Measurements from ENCODE around the gene GSC2.
"Not testable (repeated sequence)": the region's sequence is repeated elsewhere in the genome, so short reads cannot be mapped to it uniquely, and the experiment has no call there.

The GSC2 gene

DNA sequence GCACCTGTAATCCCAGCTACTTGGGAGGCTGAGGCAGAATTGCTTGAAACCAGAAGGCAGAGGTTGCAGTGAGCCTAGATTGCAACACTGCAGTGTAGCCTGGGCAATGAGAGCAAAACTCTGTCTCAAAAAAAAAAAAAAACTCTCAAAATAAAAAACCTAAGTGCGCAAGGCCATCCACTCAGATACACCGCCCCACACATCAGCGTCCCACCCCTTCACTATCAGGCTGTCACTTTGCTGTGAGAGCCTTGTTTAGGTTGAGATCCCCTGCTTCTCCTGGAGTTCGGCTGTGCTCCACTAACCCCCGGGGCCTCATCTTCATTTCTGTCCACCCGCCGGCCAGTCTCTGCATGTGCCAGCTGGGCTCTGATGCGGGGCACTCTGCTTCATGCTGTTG, 16.3 kb upstream of the GSC2 start:
- Histone ChIP-seq H3K4me1 (ENCODE audit: control insufficient read depth, insufficient read depth, low read length) (no peaks in the 10 kb centered on the region), H3K9ac (ENCODE audit: low read depth, low read length) (no peak overlapping the region), H3K27me3 (ENCODE audit: control insufficient read depth, insufficient read depth, low read length) (peaks cover 49% of the 10 kb centered on the region), H3K36me3 (ENCODE audit: control insufficient read depth, insufficient read depth, low read length) (no peaks in the 10 kb centered on the region), H3K4me3 (ENCODE audit: low read depth, low read length) (no peak overlapping the region), H3K9me3 (ENCODE audit: control insufficient read depth, insufficient read depth, low read length) (no peaks in the 10 kb centered on the region)

DNA sequence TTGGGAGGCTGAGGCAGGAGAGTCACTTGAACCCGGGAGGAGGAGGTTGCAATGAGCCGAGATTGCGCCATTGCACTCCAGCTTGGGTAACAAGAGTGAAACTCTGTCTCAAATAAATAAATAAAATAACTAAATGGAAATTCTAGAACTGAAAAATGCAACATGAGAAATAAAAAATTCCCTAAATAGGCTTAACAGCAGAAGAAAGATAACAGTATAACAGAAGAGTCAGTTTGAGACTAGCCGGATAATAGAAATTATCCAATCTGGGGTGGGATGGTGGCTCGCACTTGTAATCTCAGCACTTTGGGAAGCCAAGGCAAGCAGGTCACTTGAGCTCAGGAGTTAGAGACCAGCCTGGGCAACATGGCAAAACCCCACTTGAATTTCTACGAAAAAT, 14.3 kb upstream of the GSC2 start:
- Histone ChIP-seq H3K9ac (ENCODE audit: low read depth, low read length) (no peak overlapping the region), H3K4me1 (ENCODE audit: control insufficient read depth, insufficient read depth, low read length) (no peaks in the 10 kb centered on the region), H3K27me3 (ENCODE audit: control insufficient read depth, insufficient read depth, low read length) (peaks cover 33% of the 10 kb centered on the region), H3K4me3 (ENCODE audit: low read depth, low read length) (no peak overlapping the region), H3K36me3 (ENCODE audit: control insufficient read depth, insufficient read depth, low read length) (no peaks in the 10 kb centered on the region), H3K9me3 (ENCODE audit: control insufficient read depth, insufficient read depth, low read length) (no peaks in the 10 kb centered on the region)

DNA sequence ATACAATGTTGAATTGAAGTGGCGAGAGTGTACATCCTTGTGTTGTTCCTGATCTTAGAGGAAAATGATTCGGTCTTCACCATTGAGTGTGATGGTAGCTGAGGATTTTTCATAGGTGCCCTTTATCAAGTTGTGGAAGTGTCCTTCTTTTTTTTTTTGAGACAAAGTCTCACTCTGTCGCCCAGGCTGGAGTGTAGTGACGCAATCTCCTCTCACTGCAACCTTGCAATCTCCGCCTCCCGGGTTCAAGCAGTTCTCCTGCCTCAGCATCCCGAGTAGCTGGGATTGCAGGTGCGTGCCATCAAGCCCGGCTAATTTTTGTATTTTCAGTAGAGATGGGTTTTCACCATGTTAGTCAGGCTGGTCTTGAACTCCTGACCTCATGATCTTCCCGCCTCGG, 8.6 kb upstream of the GSC2 start:
- H3K9ac ChIP-seq (ENCODE audit: low read depth, low read length); H3K27me3 ChIP-seq (ENCODE audit: control insufficient read depth, insufficient read depth, low read length); H3K9me3 ChIP-seq (ENCODE audit: control insufficient read depth, insufficient read depth, low read length); H3K36me3 ChIP-seq (ENCODE audit: control insufficient read depth, insufficient read depth, low read length); H3K4me1 ChIP-seq (ENCODE audit: control insufficient read depth, insufficient read depth, low read length); H3K4me3 ChIP-seq (ENCODE audit: low read depth, low read length): not testable (repeated sequence)

DNA sequence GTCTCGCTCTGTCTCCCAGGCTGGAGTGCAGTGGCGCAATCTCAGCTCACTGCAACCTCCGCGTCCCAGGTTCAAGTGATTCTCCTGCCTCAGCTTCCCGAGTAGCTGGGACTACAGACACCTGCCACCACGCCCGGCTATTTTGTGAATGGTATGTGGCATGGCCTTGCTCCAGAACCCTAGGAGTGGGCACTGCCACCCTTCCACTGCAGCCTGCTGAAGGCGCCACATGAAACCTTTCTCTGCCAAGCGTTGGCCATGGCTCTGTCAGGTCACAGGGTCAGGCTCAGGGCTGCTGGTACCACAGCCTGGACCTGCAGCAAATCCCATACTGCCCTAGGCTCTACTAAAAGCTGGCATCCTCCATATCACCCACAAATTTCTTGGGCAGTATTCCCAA, 6.0 kb upstream of the GSC2 start:
- not testable (repeated sequence) for H3K36me3 ChIP-seq (ENCODE audit: control insufficient read depth, insufficient read depth, low read length); H3K4me3 ChIP-seq (ENCODE audit: low read depth, low read length); H3K9ac ChIP-seq (ENCODE audit: low read depth, low read length); H3K4me1 ChIP-seq (ENCODE audit: control insufficient read depth, insufficient read depth, low read length); H3K9me3 ChIP-seq (ENCODE audit: control insufficient read depth, insufficient read depth, low read length)
- peaks cover 25% of the 10 kb centered on the region for H3K27me3 ChIP-seq (ENCODE audit: control insufficient read depth, insufficient read depth, low read length)

DNA sequence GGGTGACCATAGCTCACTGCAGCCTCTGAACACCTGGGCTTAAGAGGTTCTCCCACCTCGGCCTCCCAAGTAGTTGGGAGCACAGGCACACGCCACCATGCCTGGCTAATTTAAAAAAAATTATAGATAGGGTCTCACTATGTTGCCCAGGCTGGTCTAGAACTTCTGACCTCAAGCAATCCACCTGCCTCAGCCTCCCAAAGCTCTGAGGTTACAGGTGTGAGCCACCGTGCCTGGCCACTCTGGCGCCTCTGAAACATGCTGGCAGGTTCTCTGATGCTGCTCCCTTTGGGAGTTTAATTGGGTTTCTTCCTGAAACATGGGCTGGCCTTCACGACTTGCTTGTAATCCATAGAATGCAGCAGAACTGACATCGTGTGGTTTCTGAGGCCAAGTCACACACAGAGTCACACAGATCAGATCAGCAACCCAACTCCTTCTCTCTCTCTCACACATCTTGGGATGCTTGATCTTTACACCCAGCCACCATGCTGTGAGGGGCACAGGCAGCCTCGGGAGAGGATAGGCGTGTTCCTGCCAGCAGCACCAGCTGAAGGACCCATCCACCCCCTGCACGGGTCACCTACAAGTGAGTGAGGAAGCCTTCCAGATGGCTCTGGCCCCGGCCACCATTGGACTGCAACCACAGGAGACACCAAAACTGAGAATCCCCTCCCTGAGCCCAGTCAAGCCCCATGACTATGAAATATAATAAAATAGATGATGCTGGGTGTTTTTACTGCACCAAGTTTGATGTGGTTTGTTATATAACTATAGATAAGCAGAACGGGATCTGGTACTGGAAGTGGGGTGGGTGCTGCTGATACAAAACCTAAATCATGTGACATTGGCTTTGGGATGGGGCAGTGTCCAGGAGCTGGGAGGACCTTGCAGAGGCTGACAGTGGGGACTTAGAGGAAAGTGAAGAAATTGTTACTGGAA, 3.1 kb upstream of the GSC2 start:
- Histone ChIP-seq H3K4me3 (ENCODE audit: low read depth, low read length) (no peak overlapping the region), H3K9me3 (ENCODE audit: control insufficient read depth, insufficient read depth, low read length) (peaks cover 3% of the 10 kb centered on the region), H3K27me3 (ENCODE audit: control insufficient read depth, insufficient read depth, low read length) (peaks cover 47% of the 10 kb centered on the region), H3K36me3 (ENCODE audit: control insufficient read depth, insufficient read depth, low read length) (no peaks in the 10 kb centered on the region), H3K9ac (ENCODE audit: low read depth, low read length) (no peak overlapping the region), H3K4me1 (ENCODE audit: control insufficient read depth, insufficient read depth, low read length) (no peaks in the 10 kb centered on the region)

DNA sequence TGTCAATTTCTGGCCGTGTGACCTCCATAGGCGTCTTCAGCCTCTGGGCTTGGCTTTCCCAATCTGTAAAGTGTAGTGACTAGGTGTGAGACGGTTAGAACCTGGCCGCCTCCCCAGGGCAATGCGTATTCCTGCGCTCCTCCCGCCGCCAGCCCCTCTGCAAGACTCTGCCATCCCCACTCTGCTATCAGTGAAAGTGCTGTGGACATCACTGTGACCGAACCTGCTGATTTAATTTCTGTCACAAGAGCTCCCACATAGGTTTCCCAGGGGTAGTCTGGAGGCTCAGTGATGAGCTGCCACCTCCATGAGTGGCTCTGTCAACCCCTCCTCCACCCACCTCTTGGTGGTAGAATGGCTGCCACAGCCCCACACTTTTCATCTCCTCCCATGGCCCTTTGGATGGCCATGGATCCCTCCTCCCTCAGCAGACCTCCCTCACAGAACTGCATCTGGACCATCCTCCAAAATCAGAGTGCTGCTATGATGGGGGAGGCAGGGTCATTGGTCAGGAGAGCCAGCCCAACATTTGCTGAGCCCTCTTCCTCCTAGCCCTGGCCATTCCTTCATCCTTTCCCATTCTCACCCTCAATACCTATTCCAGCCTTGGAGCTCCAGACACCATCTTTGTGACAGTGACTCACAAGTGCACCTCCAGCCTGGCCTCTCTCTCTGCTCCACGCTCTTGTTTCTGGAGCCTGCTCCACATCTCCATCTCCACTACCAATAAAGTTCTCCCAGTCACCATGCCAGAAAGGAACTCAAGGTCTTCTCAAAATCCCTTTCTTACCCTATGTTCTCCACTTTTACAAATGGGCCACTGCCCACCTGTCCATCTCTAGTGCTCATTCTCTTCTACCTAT, 1.5 kb upstream of the GSC2 start:
- H3K27me3 ChIP-seq (ENCODE audit: control insufficient read depth, insufficient read depth, low read length): peaks cover 64% of the 10 kb centered on the region

DNA sequence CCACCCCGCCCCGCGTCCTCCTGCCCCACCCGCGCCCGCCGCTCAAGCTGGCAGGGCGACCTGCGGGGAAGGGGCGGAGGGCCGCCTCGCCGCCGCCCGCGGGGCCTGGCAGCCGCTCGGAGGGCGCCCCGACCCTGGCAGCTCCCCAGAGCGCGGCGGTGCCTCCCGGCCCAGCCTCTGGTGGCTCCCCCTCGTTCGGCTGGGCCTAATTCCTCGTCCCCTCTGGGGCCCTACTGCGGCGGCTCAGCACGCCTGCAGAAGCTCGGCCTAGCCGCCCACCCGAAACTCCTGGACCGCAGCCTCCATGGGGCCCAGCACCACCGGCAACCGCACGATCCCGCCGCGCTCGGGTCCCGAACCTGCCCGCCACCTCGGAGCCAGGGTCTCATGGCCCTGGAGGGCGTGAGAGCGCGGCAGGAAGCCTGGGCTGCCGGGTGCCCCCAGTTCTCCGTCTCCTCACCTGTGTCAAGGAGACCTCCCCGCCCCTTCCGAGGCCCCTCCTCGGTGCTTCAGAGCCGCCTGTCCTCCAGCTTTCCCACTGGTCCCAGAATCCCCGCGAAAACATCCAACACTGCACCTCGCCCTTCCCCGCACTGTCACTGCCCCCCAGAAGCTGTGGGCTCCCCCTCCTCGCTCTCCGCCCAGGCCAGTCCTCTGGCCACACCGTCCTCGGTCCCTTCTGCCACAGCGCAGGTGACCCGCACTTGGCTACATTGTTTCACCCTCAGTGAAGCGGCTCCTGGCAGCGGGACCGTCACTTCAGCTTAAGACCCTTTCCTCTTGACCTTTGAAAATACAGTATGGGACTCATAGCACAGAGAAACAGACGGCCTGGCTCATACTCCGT, 613 bp upstream of the GSC2 start:
- Histone ChIP-seq H3K27me3 (ENCODE audit: control insufficient read depth, insufficient read depth, low read length) (peaks cover 70% of the 10 kb centered on the region), H3K4me1 (ENCODE audit: control insufficient read depth, insufficient read depth, low read length) (peaks cover 2% of the 10 kb centered on the region), H3K9me3 (ENCODE audit: control insufficient read depth, insufficient read depth, low read length) (peaks cover 3% of the 10 kb centered on the region), H3K4me3 (ENCODE audit: low read depth, low read length) (peak overlapping the region; percentile 46), H3K36me3 (ENCODE audit: control insufficient read depth, insufficient read depth, low read length) (no peaks in the 10 kb centered on the region), H3K9ac (ENCODE audit: low read depth, low read length) (no peak overlapping the region)

More for the DNA sequence above, 1.5 kb upstream of the GSC2 start:
- peaks cover 3% of the 10 kb centered on the region for H3K9me3 ChIP-seq (ENCODE audit: control insufficient read depth, insufficient read depth, low read length)
- H3K9ac ChIP-seq (ENCODE audit: low read depth, low read length): no peak overlapping the region
- peaks cover 2% of the 10 kb centered on the region for H3K4me1 ChIP-seq (ENCODE audit: control insufficient read depth, insufficient read depth, low read length)
- H3K4me3 ChIP-seq (ENCODE audit: low read depth, low read length): peak overlapping the region; percentile 46
- H3K36me3 ChIP-seq (ENCODE audit: control insufficient read depth, insufficient read depth, low read length): no peaks in the 10 kb centered on the region

DNA sequence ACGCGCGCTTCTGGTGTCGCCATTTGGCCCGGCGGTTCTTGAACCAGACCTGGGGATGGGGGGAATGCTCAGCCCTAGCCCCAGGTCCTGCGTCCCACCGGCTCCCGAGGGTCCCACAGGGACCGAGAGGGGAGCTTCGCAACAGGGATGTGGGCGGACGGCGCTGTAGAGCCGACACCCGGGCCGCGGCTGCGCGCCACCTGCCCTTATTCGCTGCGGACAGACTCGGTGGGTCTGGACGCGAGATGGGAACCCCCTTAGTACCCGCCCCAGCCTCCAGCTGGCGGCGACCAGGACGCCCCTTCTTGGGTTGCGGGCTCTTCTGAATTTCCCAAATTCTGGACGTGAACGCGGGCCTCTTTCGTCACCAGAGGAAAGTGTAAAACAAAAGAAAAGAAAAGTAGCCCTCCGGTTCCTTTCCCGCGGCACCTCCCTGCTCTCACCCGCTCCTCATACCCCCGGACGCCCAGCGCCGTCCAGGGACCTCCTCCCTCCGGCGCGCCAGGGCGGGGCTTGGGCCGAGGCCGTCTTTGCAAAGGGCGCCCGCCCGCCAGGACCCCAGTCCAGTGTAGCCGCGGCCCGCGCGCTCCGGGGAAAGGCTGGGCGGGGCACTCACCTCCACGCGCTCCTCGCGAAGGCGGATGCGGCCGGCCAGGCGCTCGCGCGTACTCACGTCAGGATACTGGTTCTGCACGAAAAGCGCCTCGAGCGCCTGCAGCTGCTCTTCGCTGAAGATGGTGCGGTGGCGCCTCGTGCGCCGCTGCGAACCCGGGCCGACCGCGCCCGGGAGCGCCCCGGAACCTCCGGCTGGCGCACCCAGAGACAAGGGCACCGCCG, 827 bp downstream of the GSC2 start:
- H3K4me1 ChIP-seq (ENCODE audit: control insufficient read depth, insufficient read depth, low read length): peaks cover 2% of the 10 kb centered on the region
- no peaks in the 10 kb centered on the region for H3K36me3 ChIP-seq (ENCODE audit: control insufficient read depth, insufficient read depth, low read length)
- peaks cover 68% of the 10 kb centered on the region for H3K27me3 ChIP-seq (ENCODE audit: control insufficient read depth, insufficient read depth, low read length)
- no peak overlapping the region for H3K9ac ChIP-seq (ENCODE audit: low read depth, low read length)
- H3K4me3 ChIP-seq (ENCODE audit: low read depth, low read length): peak overlapping the region; percentile 50
- peaks cover 3% of the 10 kb centered on the region for H3K9me3 ChIP-seq (ENCODE audit: control insufficient read depth, insufficient read depth, low read length)

DNA sequence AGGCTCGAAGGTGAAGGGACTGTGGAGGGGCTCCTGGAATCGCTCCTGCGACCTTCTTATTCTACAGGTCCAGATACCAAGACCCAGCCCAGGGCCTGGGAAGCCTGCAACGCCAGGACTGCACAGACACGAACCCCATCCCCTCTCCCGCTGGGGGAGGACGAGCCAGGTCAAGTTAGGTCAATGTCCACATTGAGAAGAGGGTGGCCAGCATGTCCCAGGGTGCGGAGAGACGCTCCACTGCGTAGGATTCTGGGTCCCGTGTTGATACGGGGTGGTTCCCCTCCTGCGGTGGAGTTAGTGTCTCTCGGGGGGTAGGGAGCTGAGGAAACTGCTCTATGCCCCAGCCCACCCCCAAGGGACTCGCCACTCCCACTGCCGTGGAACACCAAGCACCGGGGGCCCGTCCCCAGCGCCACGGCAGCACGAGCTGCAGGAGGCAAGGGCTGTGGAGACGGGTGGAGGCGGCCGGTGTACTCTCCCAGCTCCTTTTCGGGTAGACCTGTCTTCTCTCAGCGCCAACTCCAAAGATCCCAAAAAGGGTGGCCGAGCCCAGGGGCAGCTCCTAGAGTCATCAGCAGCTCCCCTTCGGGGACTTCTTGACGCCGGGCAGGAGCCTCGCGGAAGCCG, 1.6 kb downstream of the GSC2 start:
- H3K36me3 ChIP-seq (ENCODE audit: control insufficient read depth, insufficient read depth, low read length): no peaks in the 10 kb centered on the region
- H3K4me3 ChIP-seq (ENCODE audit: low read depth, low read length): peak overlapping the region; percentile 50
- H3K4me1 ChIP-seq (ENCODE audit: control insufficient read depth, insufficient read depth, low read length): peaks cover 2% of the 10 kb centered on the region
- H3K9ac ChIP-seq (ENCODE audit: low read depth, low read length): no peak overlapping the region
- peaks cover 63% of the 10 kb centered on the region for H3K27me3 ChIP-seq (ENCODE audit: control insufficient read depth, insufficient read depth, low read length)
- peaks cover 3% of the 10 kb centered on the region for H3K9me3 ChIP-seq (ENCODE audit: control insufficient read depth, insufficient read depth, low read length)

DNA sequence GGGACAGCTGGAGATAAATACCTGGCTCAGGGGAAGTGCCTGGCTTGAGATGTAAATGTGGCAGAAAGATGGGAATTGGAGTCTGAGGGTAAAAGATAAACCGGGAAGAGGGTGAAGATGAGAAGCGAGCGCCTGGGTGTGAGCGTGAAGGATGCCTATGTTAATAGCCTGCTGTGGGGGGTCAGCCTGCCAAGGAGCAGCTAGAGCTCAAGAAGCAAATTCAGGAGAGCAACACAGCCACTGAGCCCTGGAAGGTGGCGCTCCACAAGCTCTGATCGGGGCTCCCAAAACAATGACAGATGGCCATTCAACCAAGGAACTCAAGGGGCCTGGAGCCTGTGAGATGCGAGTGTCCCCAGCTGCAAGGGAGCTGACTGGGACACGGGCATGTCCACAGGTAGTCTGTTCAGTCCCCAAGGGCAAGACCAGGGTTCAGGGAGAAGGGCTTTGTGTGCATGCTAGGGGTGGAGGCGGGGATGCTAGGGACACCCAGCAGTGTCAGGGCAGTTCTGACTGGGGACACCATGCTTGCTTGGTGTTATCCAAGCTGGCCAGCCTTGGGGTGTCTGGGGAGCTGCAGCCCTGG, 2.8 kb downstream of the GSC2 start:
- H3K27me3 ChIP-seq (ENCODE audit: control insufficient read depth, insufficient read depth, low read length): peaks cover 56% of the 10 kb centered on the region
- H3K9me3 ChIP-seq (ENCODE audit: control insufficient read depth, insufficient read depth, low read length): peaks cover 3% of the 10 kb centered on the region
- peak overlapping the region; percentile 22 for H3K4me3 ChIP-seq (ENCODE audit: low read depth, low read length)
- H3K9ac ChIP-seq (ENCODE audit: low read depth, low read length): no peak overlapping the region
- H3K4me1 ChIP-seq (ENCODE audit: control insufficient read depth, insufficient read depth, low read length): peaks cover 2% of the 10 kb centered on the region
- H3K36me3 ChIP-seq (ENCODE audit: control insufficient read depth, insufficient read depth, low read length): peaks cover 4% of the 10 kb centered on the region
